HEK293 (cell line): ENCODE measurements around the gene DBNL.

Experiments
- CTCF ChIA-PET: fragments of 350-600 bp; formaldehyde crosslinking; extraction: SDS; loops from one replicate; lab custom pipeline; 2021; ENCODE audit warnings: antibody characterized with exemption; lab: Yijun Ruan, JAX
- POLR2A ChIA-PET: fragments of 300-600 bp; formaldehyde crosslinking; extraction: SDS; loops from one replicate; lab custom pipeline; 2020; ENCODE audit warnings: antibody characterized with exemption, inconsistent platforms; lab: Yijun Ruan, JAX
- H3K27ac ChIP-seq: fragments of 200-500 bp; sonication (Bioruptor generic); 2 replicates; pipeline ENCODE4 v1.5.1; 2014; ENCODE audit warnings: low read depth, low read length, control low read depth, inconsistent platforms; ENCODE audit errors: extremely low read depth
- H3K36me3 ChIP-seq, 2 experiments: fragments of 200-500 bp in 1 of 2; sonication (Bioruptor generic) in 1 of 2; 1 replicate in 1 of 2; 2 replicates in 1 of 2; pipeline ENCODE4 v1.5.1; 2014 to 2017; ENCODE audit warnings: inconsistent platforms in 2 of 2, low read length in 2 of 2; ENCODE audit not compliant: control insufficient read depth in 2 of 2, insufficient read depth in 1 of 2
- H3K4me1 ChIP-seq: fragments of 200-500 bp; sonication (Bioruptor generic); 2 replicates; pipeline ENCODE4 v1.5.1; 2014; ENCODE audit warnings: mild to moderate bottlenecking, low read length, inconsistent platforms; ENCODE audit not compliant: control insufficient read depth, insufficient read depth
- H3K4me3 ChIP-seq: 2 replicates; pipeline ENCODE4 v1.5.1; 2011; ENCODE audit warnings: low read depth, mild to moderate bottlenecking, control low read depth, low read length, moderate library complexity
- H3K9me3 ChIP-seq: fragments of 200-500 bp; sonication (Bioruptor generic); 2 replicates; pipeline ENCODE4 v1.5.1; 2014; ENCODE audit warnings: low read depth, low read length, inconsistent platforms; ENCODE audit not compliant: control insufficient read depth, insufficient read depth
- BCL11A ChIP-seq: fragments of 450-650 bp; formaldehyde crosslinking; IDR thresholded peaks from 2 replicates; pipeline ENCODE4 v1.5.1; 2016; ENCODE audit warnings: low read depth, missing biosample characterization, missing genetic modification characterization
- HOXA7 ChIP-seq: sonication (generic); formaldehyde crosslinking; IDR thresholded peaks from 2 replicates; pipeline ENCODE4 v1.8.1; 2022; ENCODE audit warnings: missing genetic modification reagents, borderline replicate concordance
- KLF1 ChIP-seq: fragments of 450-650 bp; formaldehyde crosslinking; IDR thresholded peaks from 2 replicates; pipeline ENCODE4 v1.5.1; 2016; ENCODE audit warnings: missing biosample characterization, missing genetic modification characterization
- OVOL3 ChIP-seq: fragments of 450-650 bp; formaldehyde crosslinking; IDR thresholded peaks from 2 replicates; pipeline ENCODE4 v1.5.1; 2016; ENCODE audit warnings: missing biosample characterization, missing genetic modification characterization
- SCRT1 ChIP-seq: fragments of 450-650 bp; formaldehyde crosslinking; IDR thresholded peaks from 2 replicates; pipeline ENCODE4 v1.5.1; 2016; ENCODE audit warnings: missing biosample characterization, missing genetic modification characterization, borderline replicate concordance
- TCF7L2 ChIP-seq: IDR thresholded peaks from 2 replicates; pipeline ENCODE4 v1.6.1; 2011; ENCODE audit warnings: low read depth, mild to moderate bottlenecking, inconsistent platforms, low read length, moderate library complexity, borderline replicate concordance
- YY1 ChIP-seq: fragments of 450-650 bp; formaldehyde crosslinking; IDR thresholded peaks from 2 replicates; pipeline ENCODE4 v1.5.1; 2018; ENCODE audit warnings: missing biosample characterization, missing genetic modification characterization
- ZFP69B ChIP-seq: fragments of 450-650 bp; formaldehyde crosslinking; IDR thresholded peaks from 2 replicates; pipeline ENCODE4 v1.5.1; 2016; ENCODE audit warnings: missing biosample characterization, missing genetic modification characterization
- ZNF114 ChIP-seq: fragments of 450-650 bp; formaldehyde crosslinking; IDR thresholded peaks from 2 replicates; pipeline ENCODE4 v1.5.0; 2017; ENCODE audit warnings: missing biosample characterization, missing genetic modification characterization
- ZNF202 ChIP-seq: fragments of 450-650 bp; formaldehyde crosslinking; IDR thresholded peaks from 2 replicates; pipeline ENCODE4 v1.5.1; 2016; ENCODE audit warnings: missing biosample characterization, missing genetic modification characterization, borderline replicate concordance
- ZNF350 ChIP-seq: fragments of 450-650 bp; formaldehyde crosslinking; IDR thresholded peaks from 2 replicates; pipeline ENCODE4 v1.5.0; 2017; ENCODE audit warnings: missing biosample characterization, mild to moderate bottlenecking, missing genetic modification characterization
- ZNF558 ChIP-seq: fragments of 450-650 bp; formaldehyde crosslinking; IDR thresholded peaks from 2 replicates; pipeline ENCODE4 v1.5.1; 2016; ENCODE audit warnings: missing biosample characterization, missing genetic modification characterization
- ZNF610 ChIP-seq: fragments of 450-650 bp; formaldehyde crosslinking; IDR thresholded peaks from 2 replicates; pipeline ENCODE4 v1.5.1; 2016; ENCODE audit warnings: missing biosample characterization, missing genetic modification characterization, borderline replicate concordance
- ZNF621 ChIP-seq: fragments of 450-650 bp; formaldehyde crosslinking; IDR thresholded peaks from 2 replicates; pipeline ENCODE4 v1.5.1; 2017; ENCODE audit warnings: missing biosample characterization, missing genetic modification characterization
- ZNF624 ChIP-seq: fragments of 450-650 bp; formaldehyde crosslinking; IDR thresholded peaks from 2 replicates; pipeline ENCODE4 v1.5.1; 2017; ENCODE audit warnings: missing biosample characterization, missing genetic modification characterization
- ZNF670 ChIP-seq: fragments of 450-650 bp; formaldehyde crosslinking; IDR thresholded peaks from 2 replicates; pipeline ENCODE4 v1.5.1; 2016; ENCODE audit warnings: missing biosample characterization, missing genetic modification characterization, low read depth
- ZNF777 ChIP-seq: fragments of 450-650 bp; formaldehyde crosslinking; IDR thresholded peaks from 2 replicates; pipeline ENCODE4 v1.5.1; 2017; ENCODE audit warnings: missing biosample characterization, missing genetic modification characterization, borderline replicate concordance
- ZSCAN30 ChIP-seq: fragments of 450-650 bp; IDR thresholded peaks from 2 replicates; pipeline ENCODE4 v1.5.1; 2018; ENCODE audit warnings: missing biosample characterization, mild to moderate bottlenecking, missing genetic modification characterization, moderate library complexity
- TF ChIP-seq, protein P1 (sequence below): fragments of 450-650 bp; formaldehyde crosslinking; IDR thresholded peaks from 2 replicates; pipeline ENCODE4 v1.5.1; 2017; ENCODE audit warnings: missing biosample characterization, missing genetic modification characterization
- TF ChIP-seq, protein P2 (sequence below): fragments of 450-650 bp; formaldehyde crosslinking; optimal IDR thresholded peaks from 2 replicates; pipeline ENCODE3; 2016; ENCODE audit warnings: missing biosample characterization, mild to moderate bottlenecking, missing genetic modification characterization
- TF ChIP-seq, protein P3 (sequence below): fragments of 450-650 bp; formaldehyde crosslinking; IDR thresholded peaks from 2 replicates; pipeline ENCODE4 v1.5.1; 2016; ENCODE audit warnings: missing biosample characterization, missing genetic modification characterization
- TF ChIP-seq, protein P4 (sequence below): fragments of 450-650 bp; formaldehyde crosslinking; IDR thresholded peaks from 2 replicates; pipeline ENCODE4 v1.5.1; 2017; ENCODE audit warnings: missing biosample characterization, missing genetic modification characterization
- TF ChIP-seq, protein P5 (sequence below): fragments of 450-650 bp; formaldehyde crosslinking; IDR thresholded peaks from 2 replicates; pipeline ENCODE4 v1.5.1; 2016; ENCODE audit warnings: missing biosample characterization, missing genetic modification characterization
- TF ChIP-seq, protein P6 (sequence below): fragments of 450-650 bp; formaldehyde crosslinking; IDR thresholded peaks from 2 replicates; pipeline ENCODE4 v1.5.1; 2016; ENCODE audit warnings: missing biosample characterization, missing genetic modification characterization
- TF ChIP-seq, protein P7 (sequence below): fragments of 450-650 bp; IDR thresholded peaks from 2 replicates; pipeline ENCODE4 v1.5.1; 2018; ENCODE audit warnings: missing biosample characterization, missing genetic modification characterization

DBNL gene

DNA sequence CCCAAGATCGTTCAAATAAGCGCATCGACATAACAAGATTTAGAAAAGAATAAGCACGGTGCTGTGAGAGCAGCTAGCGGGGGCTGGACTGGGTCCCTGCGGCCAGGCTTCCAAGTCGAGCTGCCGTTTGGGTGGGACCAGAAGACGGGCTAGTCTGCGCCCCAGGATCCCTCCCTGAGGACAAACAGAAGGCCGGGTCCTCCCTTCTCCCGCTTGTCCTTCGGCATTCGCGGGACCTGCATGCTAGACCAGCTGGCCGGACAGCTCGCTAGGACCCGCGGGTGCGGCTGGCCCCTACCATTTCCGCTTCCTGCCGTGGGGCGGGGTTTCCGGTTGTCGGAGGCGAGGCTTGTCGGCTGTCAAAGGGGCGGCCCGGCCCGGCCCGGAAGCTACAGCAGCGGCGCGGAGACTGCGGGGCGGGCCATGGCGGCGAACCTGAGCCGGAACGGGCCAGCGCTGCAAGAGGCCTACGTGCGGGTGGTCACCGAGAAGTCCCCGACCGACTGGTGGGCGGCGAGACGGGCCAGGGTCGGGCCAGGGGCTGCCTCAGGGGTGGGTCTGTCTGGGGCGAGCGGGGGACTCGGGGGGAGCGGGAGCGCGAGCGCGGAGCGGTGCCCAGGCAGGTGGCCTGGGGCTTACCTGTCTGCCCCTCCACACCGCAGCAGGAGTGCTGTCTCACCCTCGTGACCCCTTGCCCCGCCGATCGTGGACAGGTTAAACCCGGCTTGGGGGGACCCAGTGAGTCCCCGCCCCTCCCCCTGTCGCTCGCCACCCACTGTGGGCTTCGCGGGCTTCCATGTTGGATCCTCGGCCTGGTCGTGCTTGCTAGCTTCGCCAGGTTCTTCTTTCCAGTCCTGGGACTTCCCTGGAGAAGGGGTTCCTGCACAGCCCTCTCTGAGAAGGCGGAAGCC, at the start of gene DBNL:
Gene DBNL, plus strand, starts transcription at position 388 of the 911 bp plus-strand sequence. Its CDS starts 36 bp downstream, at position 424.
- Histone ChIP-seq H3K27ac (peak within 1 kb of the TSS; percentile 63), H3K4me1 (peaks cover 6% of the 10 kb centered on the region; the same call in 1 of the 2 replicates), H3K9me3 (no peaks in the 10 kb centered on the region), H3K4me3 (peak within 1 kb of the TSS; percentile 96), H3K36me3 (peaks cover 7 to 20% of the 10 kb centered on the region in 2 experiments; a peak in 2 of 3 replicates)
- ChIA-PET POLR2A (interaction anchor here (0.7 to 1.9 kb wide), 7 partner anchors 14 to 173 kb away, joined by 3 to 16 read pairs (median 3); partner anchors contain the start of gene PGAM2), CTCF (interaction anchor here (0.7 kb wide), 1 partner anchor 520 kb away, joined by 4 read pairs; no protein-coding TSS in a partner anchor)
- no peak for TF ChIP-seq ZNF350 (tag by site-specific recombination)
- TF ChIP-seq ZSCAN30 (tag by site-specific recombination), result peak; percentile 52; the same call in 1 of the 2 replicates
- peak; percentile 52; the same call in 1 of the 2 replicates for TF ChIP-seq KLF1 (tag by site-specific recombination)
- no peak for TF ChIP-seq HOXA7 (CRISPR knock-in tag)
- no peak for TF ChIP-seq ZNF114 (tag by site-specific recombination)
- no peak for TF ChIP-seq BCL11A (tag by site-specific recombination)
- peak; percentile 32; the same call in 1 of the 2 replicates for TF ChIP-seq ZFP69B (tag by site-specific recombination)
- no peak for TF ChIP-seq ZNF621 (tag by site-specific recombination)
- TF ChIP-seq OVOL3 (tag by site-specific recombination), result no peak
- no peak for TF ChIP-seq ZNF777 (tag by site-specific recombination)
- no peak for TF ChIP-seq ZNF670 (tag by site-specific recombination)
- no peak for TF ChIP-seq ZNF202 (tag by site-specific recombination)
- no peak for TF ChIP-seq ZNF610
- TF ChIP-seq, protein P1, sequence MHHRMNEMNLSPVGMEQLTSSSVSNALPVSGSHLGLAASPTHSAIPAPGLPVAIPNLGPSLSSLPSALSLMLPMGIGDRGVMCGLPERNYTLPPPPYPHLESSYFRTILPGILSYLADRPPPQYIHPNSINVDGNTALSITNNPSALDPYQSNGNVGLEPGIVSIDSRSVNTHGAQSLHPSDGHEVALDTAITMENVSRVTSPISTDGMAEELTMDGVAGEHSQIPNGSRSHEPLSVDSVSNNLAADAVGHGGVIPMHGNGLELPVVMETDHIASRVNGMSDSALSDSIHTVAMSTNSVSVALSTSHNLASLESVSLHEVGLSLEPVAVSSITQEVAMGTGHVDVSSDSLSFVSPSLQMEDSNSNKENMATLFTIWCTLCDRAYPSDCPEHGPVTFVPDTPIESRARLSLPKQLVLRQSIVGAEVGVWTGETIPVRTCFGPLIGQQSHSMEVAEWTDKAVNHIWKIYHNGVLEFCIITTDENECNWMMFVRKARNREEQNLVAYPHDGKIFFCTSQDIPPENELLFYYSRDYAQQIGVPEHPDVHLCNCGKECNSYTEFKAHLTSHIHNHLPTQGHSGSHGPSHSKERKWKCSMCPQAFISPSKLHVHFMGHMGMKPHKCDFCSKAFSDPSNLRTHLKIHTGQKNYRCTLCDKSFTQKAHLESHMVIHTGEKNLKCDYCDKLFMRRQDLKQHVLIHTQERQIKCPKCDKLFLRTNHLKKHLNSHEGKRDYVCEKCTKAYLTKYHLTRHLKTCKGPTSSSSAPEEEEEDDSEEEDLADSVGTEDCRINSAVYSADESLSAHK (tag by site-specific recombination), result no peak
- TF ChIP-seq, protein P2, sequence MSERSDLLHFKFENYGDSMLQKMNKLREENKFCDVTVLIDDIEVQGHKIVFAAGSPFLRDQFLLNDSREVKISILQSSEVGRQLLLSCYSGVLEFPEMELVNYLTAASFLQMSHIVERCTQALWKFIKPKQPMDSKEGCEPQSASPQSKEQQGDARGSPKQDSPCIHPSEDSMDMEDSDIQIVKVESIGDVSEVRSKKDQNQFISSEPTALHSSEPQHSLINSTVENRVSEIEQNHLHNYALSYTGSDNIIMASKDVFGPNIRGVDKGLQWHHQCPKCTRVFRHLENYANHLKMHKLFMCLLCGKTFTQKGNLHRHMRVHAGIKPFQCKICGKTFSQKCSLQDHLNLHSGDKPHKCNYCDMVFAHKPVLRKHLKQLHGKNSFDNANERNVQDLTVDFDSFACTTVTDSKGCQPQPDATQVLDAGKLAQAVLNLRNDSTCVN (tag by site-specific recombination), result peak; percentile 81
- TF ChIP-seq, protein P3, sequence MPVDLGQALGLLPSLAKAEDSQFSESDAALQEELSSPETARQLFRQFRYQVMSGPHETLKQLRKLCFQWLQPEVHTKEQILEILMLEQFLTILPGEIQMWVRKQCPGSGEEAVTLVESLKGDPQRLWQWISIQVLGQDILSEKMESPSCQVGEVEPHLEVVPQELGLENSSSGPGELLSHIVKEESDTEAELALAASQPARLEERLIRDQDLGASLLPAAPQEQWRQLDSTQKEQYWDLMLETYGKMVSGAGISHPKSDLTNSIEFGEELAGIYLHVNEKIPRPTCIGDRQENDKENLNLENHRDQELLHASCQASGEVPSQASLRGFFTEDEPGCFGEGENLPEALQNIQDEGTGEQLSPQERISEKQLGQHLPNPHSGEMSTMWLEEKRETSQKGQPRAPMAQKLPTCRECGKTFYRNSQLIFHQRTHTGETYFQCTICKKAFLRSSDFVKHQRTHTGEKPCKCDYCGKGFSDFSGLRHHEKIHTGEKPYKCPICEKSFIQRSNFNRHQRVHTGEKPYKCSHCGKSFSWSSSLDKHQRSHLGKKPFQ (tag by site-specific recombination), result no peak
- TF ChIP-seq, protein P4, sequence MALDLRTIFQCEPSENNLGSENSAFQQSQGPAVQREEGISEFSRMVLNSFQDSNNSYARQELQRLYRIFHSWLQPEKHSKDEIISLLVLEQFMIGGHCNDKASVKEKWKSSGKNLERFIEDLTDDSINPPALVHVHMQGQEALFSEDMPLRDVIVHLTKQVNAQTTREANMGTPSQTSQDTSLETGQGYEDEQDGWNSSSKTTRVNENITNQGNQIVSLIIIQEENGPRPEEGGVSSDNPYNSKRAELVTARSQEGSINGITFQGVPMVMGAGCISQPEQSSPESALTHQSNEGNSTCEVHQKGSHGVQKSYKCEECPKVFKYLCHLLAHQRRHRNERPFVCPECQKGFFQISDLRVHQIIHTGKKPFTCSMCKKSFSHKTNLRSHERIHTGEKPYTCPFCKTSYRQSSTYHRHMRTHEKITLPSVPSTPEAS (tag by site-specific recombination), result no peak
- peak; percentile 79 for TF ChIP-seq YY1
- TF ChIP-seq, protein P5, sequence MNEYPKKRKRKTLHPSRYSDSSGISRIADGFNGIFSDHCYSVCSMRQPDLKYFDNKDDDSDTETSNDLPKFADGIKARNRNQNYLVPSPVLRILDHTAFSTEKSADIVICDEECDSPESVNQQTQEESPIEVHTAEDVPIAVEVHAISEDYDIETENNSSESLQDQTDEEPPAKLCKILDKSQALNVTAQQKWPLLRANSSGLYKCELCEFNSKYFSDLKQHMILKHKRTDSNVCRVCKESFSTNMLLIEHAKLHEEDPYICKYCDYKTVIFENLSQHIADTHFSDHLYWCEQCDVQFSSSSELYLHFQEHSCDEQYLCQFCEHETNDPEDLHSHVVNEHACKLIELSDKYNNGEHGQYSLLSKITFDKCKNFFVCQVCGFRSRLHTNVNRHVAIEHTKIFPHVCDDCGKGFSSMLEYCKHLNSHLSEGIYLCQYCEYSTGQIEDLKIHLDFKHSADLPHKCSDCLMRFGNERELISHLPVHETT (tag by site-specific recombination), result peak; percentile 38; the same call in 1 of the 2 replicates
- no peak for TF ChIP-seq ZNF624
- TF ChIP-seq, protein P6, sequence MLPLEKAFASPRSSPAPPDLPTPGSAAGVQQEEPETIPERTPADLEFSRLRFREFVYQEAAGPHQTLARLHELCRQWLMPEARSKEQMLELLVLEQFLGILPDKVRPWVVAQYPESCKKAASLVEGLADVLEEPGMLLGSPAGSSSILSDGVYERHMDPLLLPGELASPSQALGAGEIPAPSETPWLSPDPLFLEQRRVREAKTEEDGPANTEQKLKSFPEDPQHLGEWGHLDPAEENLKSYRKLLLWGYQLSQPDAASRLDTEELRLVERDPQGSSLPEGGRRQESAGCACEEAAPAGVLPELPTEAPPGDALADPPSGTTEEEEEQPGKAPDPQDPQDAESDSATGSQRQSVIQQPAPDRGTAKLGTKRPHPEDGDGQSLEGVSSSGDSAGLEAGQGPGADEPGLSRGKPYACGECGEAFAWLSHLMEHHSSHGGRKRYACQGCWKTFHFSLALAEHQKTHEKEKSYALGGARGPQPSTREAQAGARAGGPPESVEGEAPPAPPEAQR, result no peak
- TF ChIP-seq SCRT1 (tag by site-specific recombination), result no peak
- TF ChIP-seq TCF7L2, result no peak
- TF ChIP-seq, protein P7, sequence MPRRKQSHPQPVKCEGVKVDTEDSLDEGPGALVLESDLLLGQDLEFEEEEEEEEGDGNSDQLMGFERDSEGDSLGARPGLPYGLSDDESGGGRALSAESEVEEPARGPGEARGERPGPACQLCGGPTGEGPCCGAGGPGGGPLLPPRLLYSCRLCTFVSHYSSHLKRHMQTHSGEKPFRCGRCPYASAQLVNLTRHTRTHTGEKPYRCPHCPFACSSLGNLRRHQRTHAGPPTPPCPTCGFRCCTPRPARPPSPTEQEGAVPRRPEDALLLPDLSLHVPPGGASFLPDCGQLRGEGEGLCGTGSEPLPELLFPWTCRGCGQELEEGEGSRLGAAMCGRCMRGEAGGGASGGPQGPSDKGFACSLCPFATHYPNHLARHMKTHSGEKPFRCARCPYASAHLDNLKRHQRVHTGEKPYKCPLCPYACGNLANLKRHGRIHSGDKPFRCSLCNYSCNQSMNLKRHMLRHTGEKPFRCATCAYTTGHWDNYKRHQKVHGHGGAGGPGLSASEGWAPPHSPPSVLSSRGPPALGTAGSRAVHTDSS (tag by site-specific recombination), result no peak
- TF ChIP-seq ZNF558, result no peak
